BJ (cell line): ENCODE measurements around the gene KLF5. TPM values are rescaled to one million over a fixed set of nuclear protein-coding genes. Genes with fewer than 3 reads are reported as not detected.

Source experiments
- CTCF ChIA-PET: fragments of 350-600 bp; formaldehyde crosslinking; extraction: SDS; loops from one replicate; lab custom pipeline; 2021; ENCODE audit warnings: antibody characterized with exemption, inconsistent platforms; lab: Yijun Ruan, JAX
- POLR2A ChIA-PET: fragments of 300-600 bp; sonication (Branson Sonifier 250); formaldehyde crosslinking; extraction: SDS; loops from one replicate; lab custom pipeline; 2021; ENCODE audit warnings: antibody characterized with exemption; lab: Charles Lee
- DNase-seq: peaks from one replicate; pipeline ENCODE4 v3.0.0-alpha.2; 2011; ENCODE audit warnings: low read depth
- H3K27me3 ChIP-seq: 2 replicates; pipeline ENCODE4 v1.6.0; 2011; ENCODE audit warnings: low read length; ENCODE audit not compliant: control insufficient read depth, insufficient read depth
- H3K36me3 ChIP-seq: 2 replicates; pipeline ENCODE4 v1.5.1; 2011; ENCODE audit warnings: low read length; ENCODE audit not compliant: control insufficient read depth, insufficient read depth
- H3K4me3 ChIP-seq: 2 replicates; pipeline ENCODE4 v1.5.1; 2011; ENCODE audit warnings: low read depth, mild to moderate bottlenecking, control low read depth, low read length
- polyA plus RNA-seq: library from polyadenylated mRNA; depleted of rRNA; stranded (reverse); fragments of >200 nt; gene quantifications from 2 replicates; pipeline ENCODE4 v1.2.3, GENCODE V29; 2011
- TF ChIP-seq, protein P1 (sequence below): IDR thresholded peaks from 2 replicates; pipeline ENCODE4 v1.5.1; 2011; ENCODE audit warnings: low read depth, mild to moderate bottlenecking, control low read depth, inconsistent platforms, low read length, moderate library complexity; ENCODE audit not compliant: insufficient read depth

KLF5 gene
- polyA plus RNA-seq, 1 experiment: 26.7 TPM

DNA sequence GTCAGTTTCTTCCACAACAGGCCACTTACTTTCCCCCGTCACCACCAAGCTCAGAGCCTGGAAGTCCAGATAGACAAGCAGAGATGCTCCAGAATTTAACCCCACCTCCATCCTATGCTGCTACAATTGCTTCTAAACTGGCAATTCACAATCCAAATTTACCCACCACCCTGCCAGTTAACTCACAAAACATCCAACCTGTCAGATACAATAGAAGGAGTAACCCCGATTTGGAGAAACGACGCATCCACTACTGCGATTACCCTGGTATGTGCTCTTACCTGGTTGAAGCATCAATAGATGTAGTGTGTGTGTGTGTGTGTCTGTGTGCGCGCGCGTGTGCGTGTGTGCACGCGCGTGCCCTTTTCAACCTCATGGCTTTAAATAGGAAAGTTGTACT lies 3.7 kb downstream of the KLF5 start:
- Histone ChIP-seq H3K36me3 (peaks cover 7% of the 10 kb centered on the region), H3K27me3 (no peaks in the 10 kb centered on the region), H3K4me3 (no peak overlapping the region)
- ChIA-PET POLR2A (no interaction called here), CTCF (no interaction called here)
- no peak for DNase-seq
- TF ChIP-seq, protein P1, sequence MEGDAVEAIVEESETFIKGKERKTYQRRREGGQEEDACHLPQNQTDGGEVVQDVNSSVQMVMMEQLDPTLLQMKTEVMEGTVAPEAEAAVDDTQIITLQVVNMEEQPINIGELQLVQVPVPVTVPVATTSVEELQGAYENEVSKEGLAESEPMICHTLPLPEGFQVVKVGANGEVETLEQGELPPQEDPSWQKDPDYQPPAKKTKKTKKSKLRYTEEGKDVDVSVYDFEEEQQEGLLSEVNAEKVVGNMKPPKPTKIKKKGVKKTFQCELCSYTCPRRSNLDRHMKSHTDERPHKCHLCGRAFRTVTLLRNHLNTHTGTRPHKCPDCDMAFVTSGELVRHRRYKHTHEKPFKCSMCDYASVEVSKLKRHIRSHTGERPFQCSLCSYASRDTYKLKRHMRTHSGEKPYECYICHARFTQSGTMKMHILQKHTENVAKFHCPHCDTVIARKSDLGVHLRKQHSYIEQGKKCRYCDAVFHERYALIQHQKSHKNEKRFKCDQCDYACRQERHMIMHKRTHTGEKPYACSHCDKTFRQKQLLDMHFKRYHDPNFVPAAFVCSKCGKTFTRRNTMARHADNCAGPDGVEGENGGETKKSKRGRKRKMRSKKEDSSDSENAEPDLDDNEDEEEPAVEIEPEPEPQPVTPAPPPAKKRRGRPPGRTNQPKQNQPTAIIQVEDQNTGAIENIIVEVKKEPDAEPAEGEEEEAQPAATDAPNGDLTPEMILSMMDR: no peak

DNA sequence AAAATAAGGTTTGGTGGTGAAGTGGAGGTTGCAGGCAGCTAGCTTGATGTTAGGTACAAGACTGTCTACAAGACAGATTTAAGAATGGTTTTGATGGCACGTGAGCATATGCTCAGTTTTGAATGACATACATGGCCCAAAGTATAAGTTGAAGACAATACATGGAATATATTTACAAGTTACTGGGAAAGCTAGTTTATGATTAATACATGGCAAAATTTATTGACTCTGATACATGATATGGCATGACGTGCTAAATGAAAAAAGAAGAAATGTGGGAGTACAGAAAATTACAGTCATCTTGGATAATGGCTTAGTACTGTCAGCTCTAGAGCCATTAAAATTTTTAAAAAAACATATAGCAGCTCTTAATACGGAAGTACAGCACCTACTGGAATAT lies 4.4 kb downstream of the KLF5 start:
- ChIA-PET POLR2A (interaction anchor here (0.7 kb wide), 1 partner anchor 311 kb away, joined by 6 read pairs; no protein-coding TSS in a partner anchor), CTCF (interaction anchor here (1.0 kb wide), 1 partner anchor 223 kb away, joined by 3 read pairs; no protein-coding TSS in a partner anchor)
- no peak for DNase-seq
- Histone ChIP-seq H3K4me3 (no peak overlapping the region), H3K27me3 (no peaks in the 10 kb centered on the region), H3K36me3 (peaks cover 7% of the 10 kb centered on the region)
- TF ChIP-seq, protein P1: no peak

DNA sequence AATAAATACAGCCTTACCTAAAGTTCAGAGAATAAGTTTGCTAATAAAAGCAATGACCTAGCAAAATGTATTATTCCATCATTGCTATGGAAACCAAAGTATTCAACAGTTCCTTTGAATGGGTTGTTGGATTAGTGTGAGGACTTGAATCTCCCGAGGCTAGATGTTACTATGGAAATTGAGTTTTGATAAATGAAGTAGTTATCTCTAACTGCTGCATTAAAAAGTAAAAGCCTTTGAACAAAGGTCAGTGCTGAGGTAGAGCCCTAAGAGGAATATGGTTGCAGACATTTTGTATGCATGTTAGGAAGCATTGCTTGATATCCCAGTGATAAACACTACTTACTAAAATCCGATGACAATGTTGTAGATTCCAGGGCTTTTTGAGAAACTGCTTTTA lies 6.2 kb downstream of the KLF5 start:
- no peaks in the 10 kb centered on the region for H3K27me3 ChIP-seq
- ChIA-PET CTCF (no interaction called here), POLR2A (no interaction called here)
- TF ChIP-seq, protein P1: no peak
- DNase-seq: no peak
- H3K4me3 ChIP-seq: no peak overlapping the region
- H3K36me3 ChIP-seq: peaks cover 7% of the 10 kb centered on the region

DNA sequence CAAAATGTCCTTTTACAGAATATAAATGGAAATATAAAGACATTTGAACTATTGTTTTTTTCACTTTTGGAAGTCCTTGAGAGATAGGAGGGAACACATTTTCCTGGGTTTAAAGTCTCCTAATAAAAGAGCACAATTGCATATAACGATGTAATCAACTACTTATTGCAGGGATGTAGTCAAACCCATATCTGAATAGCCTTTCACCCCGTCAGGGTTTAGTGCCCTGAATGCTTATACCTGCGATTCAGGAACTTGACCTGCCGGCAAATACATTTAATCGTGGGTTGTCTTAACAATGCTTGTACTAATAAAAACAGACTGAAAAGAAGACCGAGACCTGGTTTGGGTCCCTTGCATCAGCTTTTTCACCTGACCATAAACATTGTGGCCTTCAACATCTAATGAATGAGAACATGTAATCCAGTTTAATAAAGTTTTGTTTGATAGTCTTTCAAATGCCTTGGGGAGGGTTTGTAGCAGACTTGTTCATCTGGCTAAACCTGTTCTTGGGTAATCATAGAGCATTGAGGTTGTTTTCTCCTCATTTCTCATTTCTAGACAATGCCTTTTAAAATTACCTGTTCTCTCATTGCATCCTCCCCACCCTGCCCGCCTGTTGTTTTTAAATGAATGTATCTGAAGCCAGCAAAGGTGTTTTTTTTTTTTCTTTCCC lies 7.0 kb downstream of the KLF5 start:
- ChIA-PET CTCF (no interaction called here), POLR2A (no interaction called here)
- Histone ChIP-seq H3K4me3 (no peak overlapping the region), H3K36me3 (peaks cover 7% of the 10 kb centered on the region), H3K27me3 (no peaks in the 10 kb centered on the region)
- TF ChIP-seq, protein P1: no peak
- no peak for DNase-seq

DNA sequence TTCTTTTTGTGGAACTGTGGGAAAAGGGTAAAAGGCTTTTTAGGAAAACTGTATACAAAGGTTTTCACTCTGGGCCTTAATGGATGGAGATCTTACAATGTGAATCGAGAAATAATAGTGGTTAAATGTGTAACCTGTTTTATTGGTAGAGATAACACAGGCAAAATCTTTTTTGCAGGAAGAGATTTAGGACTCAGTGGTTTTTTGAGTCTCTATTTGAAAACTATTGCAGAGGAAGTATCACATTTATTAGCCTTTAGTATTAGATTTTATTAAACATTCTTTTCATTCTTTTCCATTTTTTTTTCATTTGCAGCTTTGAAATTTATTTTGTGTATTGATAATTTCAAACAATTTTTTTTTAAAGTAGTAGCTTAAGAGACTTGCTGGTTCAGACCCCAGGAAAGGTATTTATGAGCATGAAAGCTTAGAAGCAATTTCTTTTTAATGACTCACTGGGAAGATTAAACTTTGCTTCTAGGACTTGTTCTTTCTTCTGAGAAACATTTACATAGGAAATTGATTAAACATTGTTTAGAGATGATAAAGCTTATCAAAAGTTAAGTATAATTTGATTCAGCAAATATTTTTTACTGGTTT lies 10.5 kb downstream of the KLF5 start:
- no peak for DNase-seq
- ChIA-PET CTCF (no interaction called here), POLR2A (interaction anchor here (0.6 to 0.7 kb wide), 3 partner anchors 18 to 283 kb away, joined by 3 to 7 read pairs (median 6); no protein-coding TSS in a partner anchor)
- Histone ChIP-seq H3K27me3 (no peaks in the 10 kb centered on the region), H3K36me3 (no peaks in the 10 kb centered on the region), H3K4me3 (no peak overlapping the region)
- TF ChIP-seq, protein P1: no peak
